Breast epithelium (tissue), 3 donors: ENCODE data around the gene TRIP6.

Experiments
- POLR2A ChIP-seq: fragments of 450-650 bp; IDR thresholded peaks from one replicate; pipeline ENCODE4 v1.6.1; 2016; ENCODE audit warnings: antibody characterized with exemption, mild to moderate bottlenecking, moderate library complexity
- POLR2AphosphoS5 ChIP-seq, 3 donors: sonication (generic); formaldehyde crosslinking; IDR thresholded peaks; one replicate each; pipeline ENCODE4 v1.6.1; 2017; ENCODE audit warnings: antibody characterized with exemption in 3 of 3
- TF ChIP-seq, protein P1 (sequence below), 3 donors: fragments of 450-650 bp; IDR thresholded peaks; one replicate each; pipeline ENCODE4 v1.5.1; 2016 to 2017; ENCODE audit warnings: antibody characterized with exemption in 3 of 3, mild to moderate bottlenecking in 3 of 3, moderate library complexity in 3 of 3

DNA sequence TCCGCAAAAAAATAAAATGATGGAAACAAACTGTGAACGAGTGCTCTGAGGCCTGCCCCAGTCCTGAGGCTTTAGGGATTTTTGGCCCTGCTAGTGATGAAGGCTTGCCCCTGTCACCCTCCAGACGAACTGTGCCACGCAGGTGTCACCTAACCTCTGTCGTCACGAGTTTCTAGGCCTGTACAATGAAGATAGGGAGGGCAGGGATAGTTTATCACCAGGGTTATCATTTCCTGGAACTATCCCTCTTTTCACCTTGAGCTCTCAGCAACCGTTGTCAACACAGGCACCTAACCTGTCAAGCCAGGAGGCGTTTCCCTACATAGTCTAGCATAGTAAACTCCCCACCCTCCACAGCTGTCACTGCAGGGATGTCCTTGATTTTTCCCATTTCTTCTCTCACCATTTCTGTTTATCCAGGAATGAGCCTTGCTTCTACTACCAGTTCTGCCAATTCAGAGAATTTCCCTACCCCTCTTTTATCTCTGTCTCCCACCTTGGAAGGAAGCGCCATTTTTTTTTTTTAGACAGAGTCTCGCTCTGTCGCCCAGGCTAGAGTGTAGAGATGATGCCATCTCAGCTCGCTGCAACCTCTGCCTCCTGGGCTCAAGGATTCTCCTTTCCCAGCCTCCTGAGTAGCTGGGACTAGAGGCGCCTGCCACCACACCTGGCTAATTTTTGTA is 30.7 kb downstream of the TRIP6 start:
- TF ChIP-seq, protein P1, sequence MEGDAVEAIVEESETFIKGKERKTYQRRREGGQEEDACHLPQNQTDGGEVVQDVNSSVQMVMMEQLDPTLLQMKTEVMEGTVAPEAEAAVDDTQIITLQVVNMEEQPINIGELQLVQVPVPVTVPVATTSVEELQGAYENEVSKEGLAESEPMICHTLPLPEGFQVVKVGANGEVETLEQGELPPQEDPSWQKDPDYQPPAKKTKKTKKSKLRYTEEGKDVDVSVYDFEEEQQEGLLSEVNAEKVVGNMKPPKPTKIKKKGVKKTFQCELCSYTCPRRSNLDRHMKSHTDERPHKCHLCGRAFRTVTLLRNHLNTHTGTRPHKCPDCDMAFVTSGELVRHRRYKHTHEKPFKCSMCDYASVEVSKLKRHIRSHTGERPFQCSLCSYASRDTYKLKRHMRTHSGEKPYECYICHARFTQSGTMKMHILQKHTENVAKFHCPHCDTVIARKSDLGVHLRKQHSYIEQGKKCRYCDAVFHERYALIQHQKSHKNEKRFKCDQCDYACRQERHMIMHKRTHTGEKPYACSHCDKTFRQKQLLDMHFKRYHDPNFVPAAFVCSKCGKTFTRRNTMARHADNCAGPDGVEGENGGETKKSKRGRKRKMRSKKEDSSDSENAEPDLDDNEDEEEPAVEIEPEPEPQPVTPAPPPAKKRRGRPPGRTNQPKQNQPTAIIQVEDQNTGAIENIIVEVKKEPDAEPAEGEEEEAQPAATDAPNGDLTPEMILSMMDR (IDR thresholded peaks at IDR 0.05) = no peak
- TF ChIP-seq POLR2A (no peak), POLR2AphosphoS5 (IDR thresholded peaks at IDR 0.05) (no peak)
